Activated CD4-positive, alpha-beta T cell treated with anti-CD3 and anti-CD28 coated beads for 1 hour (primary cell): ENCODE results near the gene ABAT.
A peak's percentile ranks its signal among the peaks of the same experiment; 100 is the strongest.
"Not testable (repeated sequence)": the region's sequence is repeated elsewhere in the genome, so short reads cannot be mapped to it uniquely, and the experiment has no call there.

Experiments
- DNase-seq: peaks from one replicate; pipeline ENCODE4 v3.0.0-alpha.2; 2020

ABAT gene

DNA sequence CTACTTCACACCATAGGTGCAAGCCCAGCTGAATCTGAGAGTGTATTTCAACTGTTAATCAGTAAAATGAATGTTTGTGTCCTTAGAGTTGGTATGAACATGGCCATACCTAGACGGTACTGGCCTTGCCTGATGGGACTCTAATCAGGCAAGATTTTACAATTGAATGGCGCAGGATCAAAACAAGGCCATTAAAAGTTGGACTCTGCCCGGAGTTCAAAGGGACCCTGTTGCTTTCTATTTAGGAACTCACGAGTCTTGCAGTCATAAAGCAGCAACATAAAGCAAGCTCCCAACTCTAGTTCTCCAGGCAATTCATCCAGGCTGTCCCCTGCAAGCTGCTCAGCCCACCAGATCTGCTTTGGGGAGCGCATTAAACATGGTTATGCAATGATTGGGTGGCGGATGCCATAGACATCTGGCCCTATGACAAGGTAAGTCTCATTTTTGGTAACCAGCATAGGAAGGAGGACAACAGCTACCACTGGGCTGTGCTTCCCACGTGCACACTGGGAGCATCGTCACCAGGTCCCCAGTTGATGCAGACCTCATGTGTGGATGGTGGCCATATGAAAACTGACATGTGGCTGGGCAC lies 114.3 kb downstream of the ABAT start:
- DNase-seq, result no peak

DNA sequence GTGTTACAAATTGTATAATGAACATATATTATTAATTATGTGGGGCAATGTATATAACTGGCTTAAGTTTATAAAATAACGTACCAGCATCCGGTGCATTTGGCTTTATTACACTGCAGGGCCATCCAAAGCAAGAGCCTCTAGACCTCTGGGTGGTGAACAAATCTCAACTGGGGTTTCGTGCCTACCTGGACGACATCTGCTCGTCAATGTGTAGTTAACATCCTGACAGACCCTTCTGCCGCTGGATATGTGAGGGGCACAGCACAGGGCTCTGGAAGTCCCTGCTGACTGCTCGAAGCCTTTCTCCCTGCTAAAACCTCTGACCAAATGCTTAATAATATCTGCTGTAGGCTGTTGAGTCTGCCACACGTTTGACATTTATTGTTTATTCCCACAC lies 120.7 kb downstream of the ABAT start:
- no peak for DNase-seq

DNA sequence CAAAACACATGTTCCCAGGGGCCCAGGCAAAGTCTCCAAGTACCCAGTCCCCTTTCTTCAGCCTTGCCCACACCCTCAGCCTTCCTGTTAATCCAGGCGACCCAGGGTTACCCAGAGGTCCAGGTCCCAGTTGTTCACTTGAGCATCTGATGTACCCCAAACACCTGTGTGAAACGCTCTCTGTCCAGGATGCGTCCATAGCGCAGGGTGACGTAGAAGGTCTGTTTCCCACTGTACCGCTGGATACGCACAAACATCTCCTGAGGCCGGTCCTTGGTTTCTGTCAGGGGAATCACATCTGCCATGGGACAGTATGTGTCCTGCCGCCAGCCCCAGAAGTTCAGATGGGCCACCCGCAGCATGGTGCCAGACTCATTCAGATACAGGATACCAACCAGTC lies 121.4 kb downstream of the ABAT start:
- DNase-seq, result no peak

DNA sequence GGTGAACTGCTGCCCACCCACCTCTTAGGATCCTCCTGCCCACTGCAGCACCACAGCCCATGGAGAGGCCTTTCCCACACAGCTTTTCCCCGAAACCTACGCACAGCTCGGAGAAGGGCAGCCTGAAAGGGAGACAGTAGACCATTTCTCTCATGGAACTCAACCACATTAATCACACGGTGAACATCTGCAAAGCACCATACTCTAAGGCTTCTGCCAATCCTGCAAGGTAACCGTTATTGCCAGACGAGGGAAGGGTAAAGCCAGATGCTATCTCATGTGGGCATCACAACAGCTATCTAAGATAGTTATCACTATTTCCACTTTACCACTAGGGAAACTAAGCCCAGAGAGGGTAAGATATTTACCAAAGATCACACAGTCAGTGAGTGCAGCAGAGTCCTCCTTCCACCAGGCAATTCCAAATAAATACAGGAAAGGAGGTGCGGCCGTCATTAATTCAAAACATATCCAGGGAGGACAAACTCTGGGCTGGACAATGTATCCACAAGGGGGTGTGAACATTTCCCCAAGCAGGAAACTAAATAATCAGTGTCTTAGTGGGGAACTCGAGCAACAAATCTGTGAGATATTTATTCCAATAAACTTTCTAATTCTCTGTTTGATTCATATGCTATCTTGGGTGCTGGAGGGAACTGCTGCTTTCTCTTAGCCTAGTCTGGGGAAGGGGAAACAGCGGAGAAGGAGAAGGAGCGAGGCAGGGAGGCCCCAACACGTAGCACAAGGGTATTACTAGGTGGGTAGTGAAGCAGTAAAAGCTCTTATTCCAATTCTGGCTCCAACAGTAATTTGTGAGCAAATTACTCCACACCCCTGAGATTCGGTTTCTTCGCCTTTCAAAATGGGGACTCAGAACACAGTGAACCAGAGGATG lies 122.3 kb downstream of the ABAT start:
- DNase-seq, result no peak

GRCh38 chr16:8797364-8798173 lies 123.2 kb downstream of the ABAT start, which contains the start of the genes PMM2 and TMEM186:
PMM2 (plus strand) TSS chr16:8797839; CDS start chr16:8797883, 44 bp downstream.
TMEM186 (minus strand) TSS chr16:8797639; CDS start chr16:8797614, 25 bp downstream.
- DNase-seq, result peak; percentile 92

GRCh38 chr16:8798174-8798527 lies 123.7 kb downstream of the ABAT start:
- no peak for DNase-seq

GRCh38 chr16:8798535-8799157 lies 124.2 kb downstream of the ABAT start:
- no peak for DNase-seq

DNA sequence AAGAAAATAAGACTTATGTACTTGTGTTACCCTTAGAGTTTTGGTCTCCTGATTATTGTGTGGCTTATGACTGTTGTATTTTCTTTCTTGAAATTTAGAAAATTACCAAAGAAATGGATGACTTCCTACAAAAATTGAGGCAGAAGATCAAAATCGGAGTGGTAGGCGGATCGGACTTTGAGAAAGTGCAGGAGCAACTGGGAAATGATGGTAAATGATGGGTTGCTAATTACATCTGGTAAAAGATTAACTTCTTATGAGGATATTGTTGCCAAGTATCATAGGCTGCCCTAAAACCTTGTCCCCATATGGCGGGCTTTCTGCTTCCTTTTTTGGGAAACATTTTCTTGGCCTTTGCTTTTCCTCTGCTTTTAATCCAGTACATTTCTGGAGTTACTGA lies 127.3 kb downstream of the ABAT start:
- no peak for DNase-seq

DNA sequence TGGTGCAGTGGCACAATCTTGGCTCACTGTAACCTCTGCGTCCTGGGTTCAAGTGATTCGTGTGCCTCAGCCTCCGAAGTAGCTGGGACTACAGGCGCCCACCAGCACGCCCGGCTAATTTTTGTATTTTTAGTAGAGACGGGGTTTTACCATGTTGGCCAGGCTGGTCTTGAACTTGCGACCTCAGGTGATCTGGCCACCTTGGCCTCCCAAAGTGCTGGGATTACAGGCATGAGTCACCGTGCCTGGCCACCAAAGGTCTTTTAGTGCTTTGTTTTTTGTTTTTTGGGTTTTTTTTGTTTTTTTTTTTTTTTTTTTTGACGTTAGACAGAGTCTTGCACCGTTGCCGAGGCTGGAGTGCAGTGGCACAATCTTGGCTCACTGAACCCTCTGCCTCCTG lies 129.3 kb downstream of the ABAT start:
- not testable (repeated sequence) for DNase-seq

DNA sequence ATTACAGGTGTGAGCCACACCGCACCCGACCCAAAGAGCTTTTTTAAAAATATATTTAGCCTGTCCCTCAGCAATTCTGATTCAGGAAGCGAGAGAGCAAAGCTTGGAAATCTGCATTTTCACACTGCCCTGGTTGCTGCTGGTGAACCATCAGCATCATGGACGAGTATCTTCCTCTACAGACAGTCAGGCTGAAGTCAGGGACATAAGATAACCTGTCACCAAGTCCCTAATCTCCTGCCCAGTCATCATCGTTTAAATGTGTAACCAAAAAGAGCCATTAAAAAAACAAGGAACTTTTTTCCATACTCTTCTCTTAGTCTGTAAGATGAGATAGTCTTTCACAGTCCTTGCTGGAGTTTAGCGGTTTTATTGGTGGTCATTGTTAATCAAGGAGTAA lies 129.9 kb downstream of the ABAT start:
- no peak for DNase-seq

DNA sequence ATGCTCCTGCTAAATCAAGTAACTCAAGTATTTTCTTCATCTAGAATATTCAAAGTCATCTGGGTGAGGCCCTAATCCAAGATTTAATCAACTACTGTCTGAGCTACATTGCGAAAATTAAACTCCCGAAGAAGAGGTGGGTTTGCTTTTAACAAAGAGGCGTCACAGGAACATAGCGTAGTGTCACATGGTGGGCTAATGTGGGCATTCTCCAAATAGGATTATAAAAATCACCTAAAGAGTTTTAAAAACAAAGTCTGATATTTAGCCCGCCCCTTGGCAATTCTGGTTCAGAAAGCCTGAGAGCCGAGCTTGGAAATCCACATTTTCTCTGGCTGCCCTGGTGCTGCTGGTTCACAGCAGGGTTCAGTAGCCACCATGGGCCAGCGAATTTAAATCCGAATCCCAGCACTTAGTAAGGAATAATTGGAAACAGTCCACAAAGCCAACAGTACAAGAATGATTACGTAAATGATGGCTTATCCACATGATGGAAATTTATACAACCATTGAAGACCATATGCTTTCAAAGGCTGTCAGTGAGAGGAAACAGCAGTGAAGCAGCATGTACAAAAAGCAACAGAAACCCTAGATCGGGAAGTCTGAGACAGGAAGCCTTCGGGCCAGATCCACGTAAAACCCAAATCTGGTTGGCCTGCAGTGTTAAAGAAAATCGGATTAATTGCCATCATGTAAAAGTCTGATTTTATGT lies 132.0 kb downstream of the ABAT start:
- DNase-seq, result no peak

DNA sequence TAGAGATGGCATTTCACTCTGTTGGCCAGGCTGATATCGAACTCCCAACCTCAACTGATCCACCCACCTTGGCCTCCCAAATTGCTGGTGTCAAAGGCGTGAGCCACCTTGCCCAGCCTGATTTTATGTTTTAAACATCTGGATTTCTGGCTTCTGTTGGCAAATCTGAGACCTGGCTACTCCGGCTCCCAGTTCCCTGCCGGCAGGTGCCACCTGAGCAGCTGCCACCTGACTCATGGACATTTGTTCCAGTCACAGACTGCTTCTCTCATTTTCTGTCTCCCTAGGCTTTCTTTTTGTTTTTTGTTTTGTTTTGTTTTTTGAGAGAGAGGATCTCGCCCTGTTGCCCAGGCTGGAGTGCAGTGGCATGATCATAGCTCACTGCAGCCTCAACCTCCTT lies 132.8 kb downstream of the ABAT start:
- DNase-seq, result no peak

DNA sequence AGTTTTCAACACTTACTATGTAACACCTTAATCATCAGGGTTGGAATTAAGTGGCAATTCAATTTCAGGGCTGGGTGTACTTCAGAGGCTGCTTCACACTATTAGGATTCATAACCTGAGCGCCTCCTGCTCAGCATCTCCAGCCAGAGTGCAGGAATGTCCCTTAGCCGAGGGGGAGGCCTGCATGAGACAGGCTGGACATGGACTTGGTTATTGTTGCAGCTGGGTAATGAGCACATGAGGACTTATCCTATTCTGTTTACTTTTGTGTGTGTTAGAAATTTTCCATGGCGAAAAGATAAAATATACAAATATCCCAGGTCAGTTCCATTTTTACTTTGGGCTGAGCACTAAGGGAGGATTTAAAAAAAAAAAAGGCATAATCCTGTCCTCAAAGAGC lies 133.6 kb downstream of the ABAT start:
- DNase-seq, result no peak

GRCh38 chr16:8808613-8809353 lies 134.4 kb downstream of the ABAT start:
- DNase-seq, result no peak

- DNase-seq, result no peak
These were observed 137.9 kb downstream of the ABAT start for GRCh38 chr16:8812162-8812843.

DNA sequence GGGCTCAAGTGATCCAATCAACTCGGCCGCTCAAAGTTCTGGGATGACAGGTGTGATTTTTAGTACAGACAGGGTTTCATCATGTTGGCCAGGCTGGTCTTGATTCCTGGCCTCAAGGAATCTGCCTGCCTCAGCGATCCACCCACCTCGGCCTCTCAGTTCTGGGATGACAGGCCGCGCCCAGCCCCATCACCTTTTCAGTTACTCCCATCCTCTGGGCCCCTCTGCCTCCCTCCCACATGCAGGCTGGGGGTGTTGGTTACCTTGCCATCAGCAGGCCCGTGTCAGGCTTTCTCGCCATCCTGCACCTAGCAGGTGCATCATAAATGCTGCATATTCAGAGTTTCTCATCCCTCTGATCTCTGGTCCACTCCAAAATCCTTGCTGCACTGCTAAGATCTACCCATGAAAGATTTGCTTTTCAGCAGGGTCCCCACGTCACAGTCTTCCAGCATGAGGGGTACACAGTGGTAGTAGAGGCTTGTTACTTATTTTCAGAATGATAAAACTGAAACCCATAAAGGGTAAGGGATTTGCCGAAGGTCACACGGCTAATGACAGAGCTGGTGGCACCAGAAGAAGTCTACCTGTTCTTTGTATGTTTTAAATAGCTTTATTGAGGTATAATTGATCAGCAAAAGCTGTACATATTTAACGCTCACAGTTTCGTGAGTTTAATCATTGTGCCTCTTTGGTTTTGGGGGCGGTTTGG lies 139.8 kb downstream of the ABAT start:
- DNase-seq, result no peak

GRCh38 chr16:8816967-8817655 lies 142.7 kb downstream of the ABAT start:
- no peak for DNase-seq

DNA sequence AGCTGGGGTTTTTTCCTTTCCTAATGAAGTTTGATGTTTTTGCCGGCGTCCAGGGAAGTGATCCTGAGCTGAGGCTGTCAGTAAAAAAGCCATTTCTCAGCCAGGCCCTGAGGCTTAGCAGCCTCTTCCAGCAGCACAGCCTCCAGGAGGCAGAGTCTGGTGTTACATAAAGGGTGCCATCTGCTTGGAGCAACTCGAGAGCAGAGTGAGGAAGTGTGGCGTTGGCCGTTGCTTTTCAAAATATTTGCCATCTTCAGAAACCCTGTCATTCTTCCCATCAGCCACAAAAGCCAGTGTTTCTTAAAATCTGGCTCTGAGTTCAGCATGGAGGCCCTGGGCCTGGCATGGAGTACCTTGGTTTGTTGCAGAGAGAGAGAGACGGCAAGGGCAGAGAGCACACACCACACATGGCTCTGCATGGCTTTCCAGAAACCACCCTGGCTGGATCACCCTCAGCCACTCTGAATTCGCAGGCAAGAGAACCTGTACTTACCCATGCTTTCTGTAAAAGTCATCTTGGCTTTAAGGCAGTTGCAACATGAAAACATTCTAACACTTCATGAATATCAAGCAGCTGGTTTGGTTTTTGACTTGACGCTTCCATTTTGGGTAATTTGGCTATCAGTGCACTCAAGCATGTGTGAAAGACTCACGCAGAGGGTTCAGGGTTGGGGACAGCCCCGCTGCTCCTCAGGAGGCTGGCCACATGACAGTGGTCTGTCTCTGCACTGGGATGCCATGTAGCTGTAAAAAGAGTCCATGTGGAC lies 144.3 kb downstream of the ABAT start:
- no peak for DNase-seq
